IMR-90 (cell line): ENCODE data around the gene TROAP. TPM values are rescaled to one million over a fixed set of nuclear protein-coding genes. Genes with fewer than 3 reads are reported as not detected.

Experiments used
- ATAC-seq: fragments of 200-7000 bp; cut with Tn5 transposase; 2 replicates; pipeline ENCODE4 v1.9.1; 2020; ENCODE audit warnings: low read depth, mild to moderate bottlenecking, moderate library complexity
- BruUV-seq: library from RNA; stranded (reverse); fragments of 400-500 nt; replicated peaks from 2 replicates; lab custom pipeline; 2021; lab: Mats Ljungman, UMichigan
- CTCF ChIA-PET: fragments of 300-600 bp; formaldehyde crosslinking; extraction: SDS; loops from one replicate; lab custom pipeline; 2021; ENCODE audit warnings: antibody characterized with exemption; lab: Yijun Ruan, JAX
- POLR2A ChIA-PET: fragments of 300-600 bp; sonication (Branson Sonifier 250); formaldehyde crosslinking; loops from one replicate; lab custom pipeline; 2022; ENCODE audit warnings: antibody characterized with exemption; ENCODE audit not compliant: unreplicated experiment; lab: Charles Lee
- DNase-seq: peaks from one replicate; pipeline ENCODE4 v3.0.0; 2013
- H2AFZ ChIP-seq: replicated peaks from 2 replicates; pipeline ENCODE3; 2013; ENCODE audit warnings: low read length, mild to moderate bottlenecking; ENCODE audit not compliant: poor library complexity
- H2AK5ac ChIP-seq: 2 replicates; pipeline ENCODE4 v1.6.1; 2013; ENCODE audit warnings: low read depth, low read length, inconsistent platforms
- H2AK9ac ChIP-seq: replicated peaks from 2 replicates; pipeline ENCODE3; 2013; ENCODE audit warnings: mild to moderate bottlenecking, low read depth, low read length, moderate library complexity; ENCODE audit not compliant: poor library complexity
- H2BK120ac ChIP-seq: 2 replicates; pipeline ENCODE4 v1.6.1; 2013; ENCODE audit warnings: low read depth, low read length, inconsistent platforms
- H2BK15ac ChIP-seq: 3 replicates; pipeline ENCODE4 v1.6.1; 2013; ENCODE audit warnings: low read depth, low read length, inconsistent platforms
- H2BK20ac ChIP-seq: 2 replicates; pipeline ENCODE4 v1.6.1; 2013; ENCODE audit warnings: low read depth, mild to moderate bottlenecking, inconsistent platforms, low read length, moderate library complexity
- H2BK5ac ChIP-seq: 2 replicates; pipeline ENCODE4 v1.6.1; 2013; ENCODE audit warnings: mild to moderate bottlenecking, low read depth, low read length, inconsistent platforms; ENCODE audit not compliant: poor library complexity, severe bottlenecking
- H3K14ac ChIP-seq: replicated peaks from 2 replicates; pipeline ENCODE4 v1.6.1; 2013; ENCODE audit warnings: low read depth, low read length, inconsistent platforms
- H3K18ac ChIP-seq: 2 replicates; pipeline ENCODE4 v1.6.1; 2013; ENCODE audit warnings: low read depth, low read length, control low read depth
- H3K23ac ChIP-seq: 2 replicates; pipeline ENCODE4 v1.6.1; 2013; ENCODE audit warnings: low read depth, low read length, inconsistent platforms
- H3K27ac ChIP-seq: 2 replicates; pipeline ENCODE4 v1.5.1; 2013; ENCODE audit warnings: mild to moderate bottlenecking, control low read depth, low read length; ENCODE audit not compliant: insufficient read depth
- H3K27me3 ChIP-seq: 2 replicates; pipeline ENCODE4 v1.6.1; 2013; ENCODE audit warnings: low read length; ENCODE audit not compliant: control insufficient read depth, insufficient read depth
- H3K36me3 ChIP-seq: 2 replicates; pipeline ENCODE4 v1.6.1; 2013; ENCODE audit warnings: low read length, mixed read lengths; ENCODE audit not compliant: control insufficient read depth, insufficient read depth
- H3K4ac ChIP-seq: 2 replicates; pipeline ENCODE4 v1.6.1; 2013; ENCODE audit warnings: low read depth, low read length, inconsistent platforms
- H3K4me1 ChIP-seq: 2 replicates; pipeline ENCODE4 v1.6.1; 2013; ENCODE audit warnings: low read length, mixed read lengths; ENCODE audit not compliant: control insufficient read depth, insufficient read depth
- H3K4me2 ChIP-seq: 2 replicates; pipeline ENCODE4 v1.6.1; 2013; ENCODE audit warnings: low read depth, mild to moderate bottlenecking, control low read depth, low read length, moderate library complexity
- H3K4me3 ChIP-seq: 2 replicates; pipeline ENCODE4 v1.5.1; 2013; ENCODE audit warnings: low read depth, mild to moderate bottlenecking, control low read depth, low read length, moderate library complexity; ENCODE audit not compliant: insufficient read depth
- H3K56ac ChIP-seq: 2 replicates; pipeline ENCODE4 v1.6.1; 2013; ENCODE audit warnings: low read length, inconsistent platforms; ENCODE audit not compliant: insufficient read depth; ENCODE audit errors: extremely low read depth
- H3K79me1 ChIP-seq, 2 experiments: 2 replicates each; pipeline ENCODE4 v1.6.1; 2013; ENCODE audit warnings: low read length in 2 of 2, inconsistent platforms in 1 of 2, low read depth in 1 of 2
- H3K9ac ChIP-seq: 2 replicates; pipeline ENCODE4 v1.6.1; 2013; ENCODE audit warnings: low read depth, low read length, control low read depth
- H3K9me1 ChIP-seq: 2 replicates; pipeline ENCODE4 v1.6.1; 2013; ENCODE audit warnings: low read length, inconsistent platforms; ENCODE audit not compliant: insufficient read depth
- H3K9me3 ChIP-seq: 2 replicates; pipeline ENCODE4 v1.6.1; 2013; ENCODE audit warnings: low read length; ENCODE audit not compliant: control insufficient read depth, insufficient read depth
- H4K20me1 ChIP-seq: 2 replicates; pipeline ENCODE4 v1.6.1; 2013; ENCODE audit warnings: low read length, inconsistent platforms; ENCODE audit not compliant: insufficient read depth
- H4K5ac ChIP-seq: 2 replicates; pipeline ENCODE4 v1.6.1; 2013; ENCODE audit warnings: mild to moderate bottlenecking, low read depth, low read length, control low read depth
- H4K8ac ChIP-seq, 2 experiments: 2 replicates each; pipeline ENCODE4 v1.6.1; 2013; ENCODE audit warnings: low read depth in 2 of 2, low read length in 2 of 2, control low read depth in 1 of 2, inconsistent platforms in 1 of 2
- H4K91ac ChIP-seq: 2 replicates; pipeline ENCODE4 v1.6.1; 2013; ENCODE audit warnings: low read depth, low read length, inconsistent platforms; ENCODE audit not compliant: insufficient read depth
- BHLHE40 ChIP-seq: fragments of 150-350 bp; IDR thresholded peaks from 2 replicates; pipeline ENCODE4 v1.6.1; 2016; ENCODE audit warnings: mild to moderate bottlenecking, low read depth, low read length
- CEBPB ChIP-seq: IDR thresholded peaks from 2 replicates; pipeline ENCODE4 v1.6.1; 2012; ENCODE audit warnings: low read depth, low read length, improper control_type of control experiment
- CHD1 ChIP-seq: IDR thresholded peaks from 2 replicates; pipeline ENCODE4 v1.6.1; 2012; ENCODE audit warnings: low read depth, low read length, improper control_type of control experiment
- FOS ChIP-seq: fragments of 150-350 bp; IDR thresholded peaks from 2 replicates; pipeline ENCODE4 v1.6.1; 2016; ENCODE audit warnings: low read depth, low read length
- MAFK ChIP-seq: IDR thresholded peaks from 2 replicates; pipeline ENCODE4 v1.6.1; 2012; ENCODE audit warnings: low read depth, low read length, improper control_type of control experiment
- MAZ ChIP-seq: IDR thresholded peaks from 2 replicates; pipeline ENCODE4 v1.6.1; 2012; ENCODE audit warnings: low read depth, mild to moderate bottlenecking, low read length, improper control_type of control experiment, moderate library complexity, borderline replicate concordance
- MXI1 ChIP-seq: IDR thresholded peaks from 2 replicates; pipeline ENCODE4 v1.6.1; 2012; ENCODE audit warnings: low read depth, mild to moderate bottlenecking, low read length, moderate library complexity, borderline replicate concordance
- NFE2L2 ChIP-seq: fragments of 150-350 bp; IDR thresholded peaks from 2 replicates; pipeline ENCODE4 v1.6.1; 2016; ENCODE audit warnings: low read depth, mild to moderate bottlenecking, low read length
- POLR2A ChIP-seq: IDR thresholded peaks from 2 replicates; pipeline ENCODE4 v1.6.1; 2012; ENCODE audit warnings: mild to moderate bottlenecking, low read depth, low read length
- RAD21 ChIP-seq: IDR thresholded peaks from 2 replicates; pipeline ENCODE4 v1.6.1; 2012; ENCODE audit warnings: low read length, improper control_type of control experiment
- RCOR1 ChIP-seq: IDR thresholded peaks from 2 replicates; pipeline ENCODE4 v1.6.1; 2012; ENCODE audit warnings: mild to moderate bottlenecking, low read length, improper control_type of control experiment; ENCODE audit not compliant: insufficient replicate concordance
- RFX5 ChIP-seq: IDR thresholded peaks from 2 replicates; pipeline ENCODE4 v1.8.0; 2012; ENCODE audit warnings: low read depth, mild to moderate bottlenecking, low read length, moderate library complexity
- SMC3 ChIP-seq: fragments of 150-350 bp; IDR thresholded peaks from 2 replicates; pipeline ENCODE4 v1.6.1; 2016; ENCODE audit warnings: low read depth, mild to moderate bottlenecking, antibody characterized with exemption, low read length, moderate library complexity
- USF2 ChIP-seq: fragments of 150-350 bp; IDR thresholded peaks from 2 replicates; pipeline ENCODE4 v1.6.1; 2017; ENCODE audit warnings: mild to moderate bottlenecking, antibody characterized with exemption, low read length, low read depth
- WGBS, 2 experiments: methylation state at CpG; one replicate each; pipeline versions ENCODE4 v1.1.5 to v1.1.7; 2013; ENCODE audit warnings: missing lambda C conversion rate in 2 of 2; ENCODE audit not compliant: insufficient read length in 1 of 2; ENCODE audit errors: extremely low coverage in 2 of 2; 5-methylcytosine and 5-hydroxymethylcytosine counted together
- dilution Hi-C: fragments of 300-500 bp; cut with HindIII; formaldehyde crosslinking; loops from one replicate; pipeline ENCODE4 v1.14.3; 2018; ENCODE audit warnings: low sequenced_read_pairs; ENCODE audit not compliant: unreplicated experiment
- in situ Hi-C: fragments of 300-500 bp; cut with MboI; formaldehyde crosslinking; loops from 3 replicates; pipeline ENCODE4 v1.14.3; 2019; ENCODE audit warnings: low sequenced_read_pairs, inconsistent platforms, mixed read lengths
- intact Hi-C: fragments of 100-400 bp; cut with micrococcal nuclease; formaldehyde crosslinking; loops from 2 replicates; pipeline ENCODE4 v1.10.0; 2022
- polyA plus RNA-seq, 3 experiments: library from polyadenylated mRNA; depleted of rRNA; stranded (reverse); fragments of >200 nt; gene quantifications; 2 replicates each; pipeline ENCODE4 v1.2.3, GENCODE V29; 2012; ENCODE audit warnings: low replicate concordance in 1 of 3
- total RNA-seq: library from RNA; depleted of rRNA; stranded (reverse); fragments of >200 nt; gene quantifications from 2 replicates; pipeline ENCODE4 v1.2.3, GENCODE V29; 2012
- TF ChIP-seq, protein P1 (sequence below): fragments of 150-350 bp; IDR thresholded peaks from 2 replicates; pipeline ENCODE4 v1.6.1; 2016; ENCODE audit warnings: low read depth, mild to moderate bottlenecking, low read length, moderate library complexity, borderline replicate concordance
- TF ChIP-seq, protein P2 (sequence below): conservative IDR thresholded peaks from 2 replicates; pipeline ENCODE4 v1.5.1; 2012; ENCODE audit warnings: mild to moderate bottlenecking, low read depth, low read length, improper control_type of control experiment

TROAP gene
- total and polyA plus RNA-seq, 2 of the 4 experiments (the other 2 are of a cell fraction): 21.5 to 29.3 TPM

DNA sequence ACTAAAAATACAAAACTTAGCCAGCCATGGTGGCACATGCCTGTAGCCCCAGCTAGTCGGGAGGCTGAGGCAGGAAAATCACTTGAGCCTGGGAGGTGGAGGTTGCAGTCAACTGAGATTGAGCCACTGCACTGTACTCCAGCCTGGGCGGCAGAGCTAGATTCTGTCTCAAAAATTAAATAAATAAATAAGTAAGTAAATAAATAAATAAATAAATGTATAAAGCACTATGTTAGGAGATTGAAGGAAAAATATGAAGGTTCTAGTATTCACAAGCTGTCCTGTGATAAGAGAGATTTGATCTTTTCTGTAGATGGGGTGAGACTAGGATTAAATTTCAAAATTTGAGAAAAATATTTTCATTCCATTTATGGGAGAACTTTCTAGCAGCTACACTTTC is 29.3 kb downstream of the TROAP start:
- dilution Hi-C loops: loop anchor here (25.0 kb wide), 1 partner anchor 160 kb away; no protein-coding TSS in a partner anchor

More for the DNA sequence above, 29.3 kb downstream of the TROAP start:
- H3K4ac ChIP-seq: no peak overlapping the region
- H3K9ac ChIP-seq: no peak overlapping the region
- DNase-seq: no peak
- CTCF ChIA-PET: interaction anchor here (1.0 to 2.3 kb wide), 3 partner anchors 10 to 228 kb away, joined by 4 to 8 read pairs (median 6); no protein-coding TSS in a partner anchor
- TF ChIP-seq SMC3: no peak
- TF ChIP-seq, protein P1, sequence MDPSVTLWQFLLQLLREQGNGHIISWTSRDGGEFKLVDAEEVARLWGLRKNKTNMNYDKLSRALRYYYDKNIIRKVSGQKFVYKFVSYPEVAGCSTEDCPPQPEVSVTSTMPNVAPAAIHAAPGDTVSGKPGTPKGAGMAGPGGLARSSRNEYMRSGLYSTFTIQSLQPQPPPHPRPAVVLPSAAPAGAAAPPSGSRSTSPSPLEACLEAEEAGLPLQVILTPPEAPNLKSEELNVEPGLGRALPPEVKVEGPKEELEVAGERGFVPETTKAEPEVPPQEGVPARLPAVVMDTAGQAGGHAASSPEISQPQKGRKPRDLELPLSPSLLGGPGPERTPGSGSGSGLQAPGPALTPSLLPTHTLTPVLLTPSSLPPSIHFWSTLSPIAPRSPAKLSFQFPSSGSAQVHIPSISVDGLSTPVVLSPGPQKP: no peak
- no peak for TF ChIP-seq RAD21
- no peak for TF ChIP-seq MAFK
- no peak for TF ChIP-seq POLR2A
- no peak for TF ChIP-seq CEBPB
- TF ChIP-seq, protein P2, sequence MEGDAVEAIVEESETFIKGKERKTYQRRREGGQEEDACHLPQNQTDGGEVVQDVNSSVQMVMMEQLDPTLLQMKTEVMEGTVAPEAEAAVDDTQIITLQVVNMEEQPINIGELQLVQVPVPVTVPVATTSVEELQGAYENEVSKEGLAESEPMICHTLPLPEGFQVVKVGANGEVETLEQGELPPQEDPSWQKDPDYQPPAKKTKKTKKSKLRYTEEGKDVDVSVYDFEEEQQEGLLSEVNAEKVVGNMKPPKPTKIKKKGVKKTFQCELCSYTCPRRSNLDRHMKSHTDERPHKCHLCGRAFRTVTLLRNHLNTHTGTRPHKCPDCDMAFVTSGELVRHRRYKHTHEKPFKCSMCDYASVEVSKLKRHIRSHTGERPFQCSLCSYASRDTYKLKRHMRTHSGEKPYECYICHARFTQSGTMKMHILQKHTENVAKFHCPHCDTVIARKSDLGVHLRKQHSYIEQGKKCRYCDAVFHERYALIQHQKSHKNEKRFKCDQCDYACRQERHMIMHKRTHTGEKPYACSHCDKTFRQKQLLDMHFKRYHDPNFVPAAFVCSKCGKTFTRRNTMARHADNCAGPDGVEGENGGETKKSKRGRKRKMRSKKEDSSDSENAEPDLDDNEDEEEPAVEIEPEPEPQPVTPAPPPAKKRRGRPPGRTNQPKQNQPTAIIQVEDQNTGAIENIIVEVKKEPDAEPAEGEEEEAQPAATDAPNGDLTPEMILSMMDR: no peak
- TF ChIP-seq RCOR1: no peak
- no peak for TF ChIP-seq MAZ
- TF ChIP-seq MXI1: no peak
- TF ChIP-seq USF2: no peak
- TF ChIP-seq FOS: no peak
- no peak for TF ChIP-seq RFX5
- no peak for TF ChIP-seq CHD1
- TF ChIP-seq BHLHE40: no peak
- TF ChIP-seq NFE2L2: no peak
- peaks cover 5 to 17% of the 10 kb centered on the region in 2 experiments; a peak in 2 of 4 replicates for H3K79me1 ChIP-seq
- H3K27ac ChIP-seq: no peak overlapping the region
- no peaks in the 10 kb centered on the region for H3K9me3 ChIP-seq
- H4K20me1 ChIP-seq: no peaks in the 10 kb centered on the region
- H2AFZ ChIP-seq: no peak overlapping the region
- no peak overlapping the region for H3K4me2 ChIP-seq
- no peak overlapping the region for H2BK15ac ChIP-seq
- H4K91ac ChIP-seq: no peak overlapping the region
- no peak overlapping the region for H3K18ac ChIP-seq
- H3K36me3 ChIP-seq: no peaks in the 10 kb centered on the region
- ATAC-seq: no peak
- H2AK9ac ChIP-seq: no peak overlapping the region
- H2BK20ac ChIP-seq: no peak overlapping the region
- POLR2A ChIA-PET: no interaction called here
- no peak overlapping the region for H4K8ac ChIP-seq
- H3K23ac ChIP-seq: no peak overlapping the region
- H4K5ac ChIP-seq: no peak overlapping the region
- no TSS peak for BruUV-seq
- H2BK5ac ChIP-seq: no peak overlapping the region
- peaks cover 1% of the 10 kb centered on the region; the same call in 1 of the 2 replicates for H3K27me3 ChIP-seq
- WGBS, 2 experiments: no CpG with 5 or more reads among the region's 2 CpGs
- H3K9me1 ChIP-seq: peaks cover 2% of the 10 kb centered on the region; the same call in 1 of the 2 replicates
- peaks cover 3% of the 10 kb centered on the region for H3K4me1 ChIP-seq
- H3K4me3 ChIP-seq: no peak overlapping the region
- in situ Hi-C loops (no loop called here), intact Hi-C loops (no loop called here)
- no peak overlapping the region for H2BK120ac ChIP-seq
- H3K14ac ChIP-seq: no peak overlapping the region
- no peak overlapping the region for H2AK5ac ChIP-seq
- no peak overlapping the region for H3K56ac ChIP-seq
